Hematopoietic multipotent progenitor cell (in vitro differentiated cells): ENCODE measurements around the gene SPINT2. TPM values are rescaled to one million over a fixed set of nuclear protein-coding genes. Genes with fewer than 3 reads are reported as not detected.
"Not testable (repeated sequence)": the region's sequence is repeated elsewhere in the genome, so short reads cannot be mapped to it uniquely, and the experiment has no call there.

Source experiments
- DNase-seq, 3 donors: peaks; one replicate each; pipeline ENCODE4 v3.0.0-alpha.2; 2011 to 2015; ENCODE audit warnings: low read depth in 2 of 3, low spot score in 2 of 3
- total RNA-seq: library from RNA; depleted of rRNA; stranded (reverse); fragments of >200 nt; gene quantifications from one replicate; pipeline ENCODE4 v1.2.3, GENCODE V29; 2012

Gene SPINT2, protein sequence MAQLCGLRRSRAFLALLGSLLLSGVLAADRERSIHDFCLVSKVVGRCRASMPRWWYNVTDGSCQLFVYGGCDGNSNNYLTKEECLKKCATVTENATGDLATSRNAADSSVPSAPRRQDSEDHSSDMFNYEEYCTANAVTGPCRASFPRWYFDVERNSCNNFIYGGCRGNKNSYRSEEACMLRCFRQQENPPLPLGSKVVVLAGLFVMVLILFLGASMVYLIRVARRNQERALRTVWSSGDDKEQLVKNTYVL
- 249 TPM for total RNA-seq

DNA sequence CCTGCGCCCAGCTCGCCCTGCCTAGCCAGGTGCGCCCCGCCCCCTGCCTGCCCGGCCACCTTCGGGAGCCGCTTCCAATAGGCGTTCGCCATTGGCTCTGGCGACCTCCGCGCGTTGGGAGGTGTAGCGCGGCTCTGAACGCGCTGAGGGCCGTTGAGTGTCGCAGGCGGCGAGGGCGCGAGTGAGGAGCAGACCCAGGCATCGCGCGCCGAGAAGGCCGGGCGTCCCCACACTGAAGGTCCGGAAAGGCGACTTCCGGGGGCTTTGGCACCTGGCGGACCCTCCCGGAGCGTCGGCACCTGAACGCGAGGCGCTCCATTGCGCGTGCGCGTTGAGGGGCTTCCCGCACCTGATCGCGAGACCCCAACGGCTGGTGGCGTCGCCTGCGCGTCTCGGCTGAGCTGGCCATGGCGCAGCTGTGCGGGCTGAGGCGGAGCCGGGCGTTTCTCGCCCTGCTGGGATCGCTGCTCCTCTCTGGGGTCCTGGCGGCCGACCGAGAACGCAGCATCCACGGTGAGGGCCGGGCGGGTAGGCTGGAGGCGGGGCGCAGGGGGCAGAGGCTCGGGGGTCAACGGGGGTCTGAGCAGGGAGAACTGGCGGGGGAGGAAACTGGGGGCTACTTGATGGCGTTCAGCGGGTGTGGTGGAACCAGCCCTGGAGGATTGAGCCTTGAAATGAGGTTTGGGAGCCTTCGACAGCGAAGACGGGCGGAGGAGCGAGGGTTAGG, at the start of gene SPINT2:
SPINT2 (plus strand) TSS at position 88 of the 727 bp plus-strand sequence; CDS start at position 408, 320 bp downstream.
- DNase-seq, result peak; percentile 59 to 80 (median 71)

DNA sequence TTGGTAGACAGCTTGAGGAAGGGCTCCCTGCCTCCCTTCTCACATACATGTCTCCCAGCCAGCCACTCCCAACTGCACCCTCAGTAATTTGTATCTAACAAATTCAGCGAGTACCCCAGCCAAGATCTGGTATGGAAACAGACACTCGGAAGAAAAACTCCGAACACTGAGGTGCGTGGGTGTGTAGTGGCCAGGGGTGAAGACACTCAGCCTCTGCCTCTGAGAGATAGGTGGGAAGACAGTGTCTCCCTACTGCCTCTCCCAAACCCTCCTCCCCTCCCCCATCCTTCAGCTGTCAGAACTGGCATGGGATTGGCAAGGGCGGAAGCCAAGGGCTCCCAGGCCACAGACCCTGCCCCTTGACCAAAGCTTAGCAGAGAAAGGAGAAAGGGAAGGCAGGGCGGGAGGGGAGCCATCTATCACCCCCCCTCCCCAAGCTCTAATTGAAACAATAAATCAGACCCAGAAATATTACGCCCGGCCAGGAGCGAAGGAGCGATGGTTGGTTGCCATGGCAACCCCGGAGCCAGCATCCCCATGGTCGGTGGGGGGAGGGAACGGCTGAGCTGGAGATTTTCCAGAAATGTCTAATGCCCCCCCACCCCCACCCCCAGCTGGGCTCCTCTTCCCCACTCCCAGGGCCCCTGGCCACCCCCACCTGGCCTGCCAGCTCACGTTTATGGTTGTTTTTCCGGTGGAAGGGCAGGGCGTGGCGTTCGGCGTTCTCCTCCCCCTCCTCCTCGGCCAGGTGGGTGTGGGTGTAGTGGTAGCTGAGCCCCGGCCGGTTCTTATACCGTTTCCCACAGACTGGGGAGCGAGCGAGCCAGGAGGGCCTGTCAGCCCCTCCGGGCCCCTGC, 47.4 kb upstream of the SPINT2 start:
- DNase-seq, result no peak

DNA sequence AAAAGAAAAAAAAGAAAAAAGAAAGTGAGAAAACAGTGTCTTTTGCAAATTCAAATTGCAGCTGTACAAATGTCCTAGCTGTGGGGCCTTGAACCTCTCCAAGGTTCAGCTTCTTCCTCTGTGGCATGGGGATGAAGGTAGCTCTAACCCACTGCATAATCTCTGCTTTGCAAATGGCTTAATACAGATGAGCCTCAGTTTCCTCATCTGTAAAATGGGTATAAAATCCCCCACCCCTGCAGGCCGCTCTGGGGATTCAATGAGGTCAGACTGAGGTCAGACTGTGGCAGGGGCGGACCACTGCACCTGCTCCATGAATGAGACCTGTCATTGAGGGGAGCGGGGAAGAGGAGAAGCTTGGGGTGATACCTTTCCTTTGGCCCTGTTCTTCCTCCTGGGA, 46.2 kb upstream of the SPINT2 start:
- no peak for DNase-seq

DNA sequence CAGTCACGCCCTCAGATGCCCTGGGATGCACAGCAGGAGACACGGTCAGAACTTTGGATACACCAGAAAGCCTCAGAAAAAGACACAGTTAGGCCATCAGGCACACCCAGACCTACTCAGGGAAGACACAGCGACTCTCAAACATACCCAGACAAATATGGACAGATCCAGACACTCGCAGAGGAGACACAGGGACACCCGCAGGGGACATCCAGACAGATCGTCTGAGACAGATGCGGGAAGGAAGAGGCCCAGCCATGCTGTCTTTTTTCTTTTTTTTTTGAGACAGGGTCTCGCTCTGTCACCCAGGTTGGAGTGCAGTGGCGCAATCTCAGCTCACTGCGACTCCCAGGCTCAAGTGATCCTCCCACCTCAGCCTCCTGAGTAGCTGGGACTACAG, 45.2 kb upstream of the SPINT2 start:
- no peak for DNase-seq

DNA sequence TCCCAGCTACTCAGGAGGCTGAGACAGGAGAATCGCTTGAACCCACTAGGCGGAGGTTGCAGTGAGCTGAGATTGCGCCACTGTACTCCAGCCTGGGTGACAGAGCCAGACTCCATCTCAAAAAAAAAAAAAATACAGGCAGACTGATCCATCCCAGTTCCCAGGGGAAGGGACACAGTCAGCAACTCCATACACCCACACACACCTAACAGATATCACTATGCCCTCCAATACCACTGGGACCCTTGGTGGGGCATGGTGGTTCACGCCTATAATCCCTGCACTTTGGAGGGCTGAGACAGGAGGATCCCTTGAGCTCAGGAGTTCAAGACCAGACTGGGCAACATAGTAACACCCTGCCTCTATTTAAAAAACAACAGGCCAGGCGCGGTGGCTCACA, 43.0 kb upstream of the SPINT2 start:
- no peak for DNase-seq

DNA sequence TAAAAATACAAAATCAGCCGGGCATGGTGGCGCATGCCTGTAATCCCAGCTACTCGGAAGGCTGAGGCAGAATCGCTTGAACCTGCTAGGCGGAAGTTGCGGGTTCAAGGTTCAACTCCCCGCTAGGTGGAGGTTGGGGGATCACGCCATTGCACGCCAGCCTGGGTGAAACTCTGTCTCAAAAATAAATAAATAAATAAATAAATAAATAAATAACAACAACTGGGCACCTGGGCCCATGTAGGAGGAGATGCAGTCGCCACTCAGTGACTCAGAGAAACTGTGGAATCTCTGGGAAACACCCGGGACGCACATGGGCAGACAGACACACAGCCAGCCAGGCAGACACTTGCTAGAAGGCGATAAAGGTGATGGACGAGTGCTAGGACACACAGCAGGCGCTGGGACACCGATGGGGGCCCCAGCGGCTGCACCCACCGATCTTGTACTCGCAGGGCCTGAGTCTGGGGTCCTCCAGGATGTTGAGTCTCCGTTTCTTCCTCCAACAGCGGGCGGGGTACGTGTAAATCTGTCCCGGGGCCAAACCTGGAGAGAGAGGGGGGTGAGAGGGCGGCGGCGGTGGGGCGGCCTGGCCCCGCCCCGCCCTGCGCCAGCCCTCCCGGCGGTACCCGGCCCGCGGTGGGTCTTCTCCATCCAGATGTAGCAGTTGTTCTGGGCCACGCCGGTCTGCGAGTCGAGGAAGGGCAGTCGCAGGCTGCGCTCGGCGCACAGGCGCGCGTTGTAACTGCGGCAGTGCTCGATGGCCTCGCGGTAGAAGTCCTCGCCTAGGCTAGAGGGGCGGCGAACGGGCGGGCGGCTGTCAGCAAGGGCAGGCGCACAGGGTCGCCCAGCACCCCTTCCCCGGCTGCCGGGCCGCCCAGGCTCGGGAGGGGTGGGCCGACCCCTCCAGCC, 42.2 kb upstream of the SPINT2 start:
- DNase-seq, result no peak

DNA sequence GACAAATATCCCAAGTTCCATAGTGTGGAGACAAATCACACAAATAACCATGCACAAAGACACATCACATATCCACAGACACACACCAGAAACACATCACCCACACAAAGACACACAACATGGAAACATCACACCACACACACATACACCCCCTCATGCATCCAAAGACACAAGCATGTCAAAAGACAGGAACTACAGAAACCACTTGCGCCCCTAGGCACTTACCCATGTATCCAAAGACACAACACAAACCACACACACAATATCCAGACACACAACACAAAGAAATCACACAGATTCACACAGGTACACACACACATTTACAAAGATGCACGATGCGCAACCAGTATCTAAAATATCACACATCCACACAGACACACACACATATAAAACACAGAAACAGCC, 41.3 kb upstream of the SPINT2 start:
- no peak for DNase-seq

DNA sequence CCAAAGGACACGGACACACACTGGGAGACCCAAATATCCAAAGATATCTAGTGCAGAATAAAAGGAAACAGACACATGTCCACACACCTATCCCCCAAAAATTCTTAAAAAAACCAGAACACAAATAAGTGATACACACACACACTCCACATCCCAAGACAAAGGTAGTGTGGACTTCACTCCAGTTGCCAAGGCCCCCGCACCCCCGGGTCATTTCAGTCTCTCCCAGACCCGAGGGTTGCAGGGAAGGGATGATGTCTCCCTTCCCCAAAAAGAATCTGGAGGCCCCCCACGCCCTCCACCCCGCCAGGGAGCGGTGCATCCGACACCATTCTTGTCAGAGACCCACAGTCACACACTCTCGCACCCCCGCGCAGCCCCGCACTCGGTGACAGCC, 40.8 kb upstream of the SPINT2 start:
- no peak for DNase-seq

DNA sequence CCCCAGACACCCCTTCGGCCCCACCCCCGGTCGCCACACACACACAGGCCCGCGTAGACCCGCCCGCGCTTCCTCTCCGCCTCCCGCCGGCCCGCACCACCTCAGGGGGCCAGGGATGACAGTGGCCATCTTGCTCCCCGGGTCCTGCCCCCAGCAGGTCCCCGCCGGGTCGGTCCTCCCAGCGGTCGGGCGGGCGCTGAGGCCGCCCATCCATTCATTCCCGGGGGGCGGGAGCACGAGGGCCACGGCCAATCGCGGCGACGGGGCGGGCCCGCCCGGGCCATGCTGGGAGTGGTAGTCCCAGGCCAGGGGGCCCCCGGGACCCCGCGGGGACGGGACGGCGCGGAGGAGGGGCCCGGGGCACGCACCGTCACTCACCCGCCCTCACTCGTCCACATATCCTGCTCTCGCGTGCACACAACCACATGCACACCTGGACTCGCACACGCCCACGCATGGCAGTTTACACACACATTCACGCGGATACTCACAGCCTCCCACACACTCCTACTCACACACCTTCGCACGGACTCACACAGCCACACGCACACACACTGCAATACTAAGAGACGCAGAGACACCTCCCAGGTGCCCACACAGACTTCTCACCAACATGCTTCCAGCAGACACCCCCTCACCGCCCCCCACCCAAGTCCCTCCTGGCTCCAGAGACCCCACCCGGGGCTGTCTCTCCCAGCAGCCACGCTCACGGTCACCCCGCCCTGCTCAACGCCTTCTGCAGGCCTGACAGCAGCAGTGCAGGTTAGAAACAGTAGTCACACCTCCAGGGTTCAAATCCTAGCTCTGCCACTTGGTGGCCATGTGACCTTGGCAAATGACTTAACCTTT, 40.1 kb upstream of the SPINT2 start, which contains the start of gene DPF1:
DPF1 (minus strand) TSS at position 209 of the 849 bp plus-strand sequence; CDS start at position 129, 80 bp downstream.
- DNase-seq, result peak in 2 of 3 donors; percentile 74 to 76

DNA sequence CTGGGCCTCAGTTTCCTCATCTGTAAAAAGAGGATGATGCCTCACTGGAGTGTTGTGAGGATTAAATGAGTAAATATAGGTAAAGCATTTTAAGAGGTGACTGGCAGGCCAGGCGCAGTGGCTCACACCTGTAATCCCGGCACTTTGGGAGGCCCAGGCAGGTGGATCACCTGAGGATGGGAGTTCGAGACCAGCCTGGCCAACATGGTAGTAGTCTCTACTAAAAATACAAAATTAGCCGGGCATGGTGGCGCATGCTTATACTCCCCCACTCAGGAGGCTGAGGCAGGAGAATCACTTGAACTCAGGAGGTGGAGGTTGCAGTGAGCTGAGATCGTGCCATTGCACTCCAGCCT, 39.5 kb upstream of the SPINT2 start:
- not testable (repeated sequence) for DNase-seq

DNA sequence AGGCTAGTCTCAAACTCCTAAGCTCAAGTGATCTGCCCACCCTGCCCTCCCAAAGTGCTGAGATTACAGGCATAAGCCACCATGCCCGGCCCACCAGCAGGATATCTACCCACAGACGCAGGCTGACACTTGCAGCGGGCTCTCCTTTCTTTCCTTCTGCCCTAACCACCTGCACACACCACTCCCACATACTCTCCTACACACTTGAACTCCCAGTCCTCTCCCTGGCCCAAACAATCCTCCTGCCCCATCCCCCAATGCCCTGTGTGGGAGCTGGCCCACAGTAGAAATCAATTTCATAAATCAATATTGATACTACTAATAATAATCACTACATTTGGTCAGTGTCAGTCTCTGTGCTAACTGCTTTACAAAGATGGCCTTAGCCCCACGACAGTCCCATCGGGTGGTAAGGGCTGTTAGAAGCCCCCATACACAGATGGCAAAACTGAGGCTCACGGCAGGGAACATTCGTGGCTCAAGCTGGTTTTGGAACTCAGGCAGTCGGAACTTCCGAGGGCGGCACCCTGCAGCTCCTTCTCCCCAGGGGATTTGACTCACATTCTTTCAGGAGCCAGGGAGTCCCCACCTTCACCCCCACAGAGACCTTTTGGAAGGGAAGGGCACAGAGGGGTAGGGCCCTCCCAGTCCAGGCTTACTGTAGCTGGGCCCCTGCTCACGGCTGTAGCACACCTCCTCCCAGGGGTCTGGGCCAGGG, 36.9 kb upstream of the SPINT2 start:
- no peak for DNase-seq

DNA sequence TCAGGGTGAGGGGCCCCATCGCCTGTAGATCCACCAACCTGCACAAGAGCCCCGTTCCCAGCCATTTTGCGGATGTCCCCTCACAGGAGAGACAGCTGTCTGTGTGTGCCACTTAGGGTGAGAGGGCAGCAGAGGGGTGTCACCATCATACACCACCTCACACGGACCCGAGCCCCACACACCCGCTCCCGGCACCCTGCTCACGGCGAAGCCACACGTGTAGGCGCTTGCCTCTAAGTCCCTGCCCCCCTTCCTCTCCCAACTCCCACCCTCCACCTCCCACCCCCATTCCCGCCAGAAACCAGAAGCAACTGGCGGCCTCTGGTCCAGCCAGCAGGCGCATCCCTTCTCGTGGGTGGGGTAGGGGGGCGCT, 36.4 kb upstream of the SPINT2 start:
- no peak for DNase-seq

DNA sequence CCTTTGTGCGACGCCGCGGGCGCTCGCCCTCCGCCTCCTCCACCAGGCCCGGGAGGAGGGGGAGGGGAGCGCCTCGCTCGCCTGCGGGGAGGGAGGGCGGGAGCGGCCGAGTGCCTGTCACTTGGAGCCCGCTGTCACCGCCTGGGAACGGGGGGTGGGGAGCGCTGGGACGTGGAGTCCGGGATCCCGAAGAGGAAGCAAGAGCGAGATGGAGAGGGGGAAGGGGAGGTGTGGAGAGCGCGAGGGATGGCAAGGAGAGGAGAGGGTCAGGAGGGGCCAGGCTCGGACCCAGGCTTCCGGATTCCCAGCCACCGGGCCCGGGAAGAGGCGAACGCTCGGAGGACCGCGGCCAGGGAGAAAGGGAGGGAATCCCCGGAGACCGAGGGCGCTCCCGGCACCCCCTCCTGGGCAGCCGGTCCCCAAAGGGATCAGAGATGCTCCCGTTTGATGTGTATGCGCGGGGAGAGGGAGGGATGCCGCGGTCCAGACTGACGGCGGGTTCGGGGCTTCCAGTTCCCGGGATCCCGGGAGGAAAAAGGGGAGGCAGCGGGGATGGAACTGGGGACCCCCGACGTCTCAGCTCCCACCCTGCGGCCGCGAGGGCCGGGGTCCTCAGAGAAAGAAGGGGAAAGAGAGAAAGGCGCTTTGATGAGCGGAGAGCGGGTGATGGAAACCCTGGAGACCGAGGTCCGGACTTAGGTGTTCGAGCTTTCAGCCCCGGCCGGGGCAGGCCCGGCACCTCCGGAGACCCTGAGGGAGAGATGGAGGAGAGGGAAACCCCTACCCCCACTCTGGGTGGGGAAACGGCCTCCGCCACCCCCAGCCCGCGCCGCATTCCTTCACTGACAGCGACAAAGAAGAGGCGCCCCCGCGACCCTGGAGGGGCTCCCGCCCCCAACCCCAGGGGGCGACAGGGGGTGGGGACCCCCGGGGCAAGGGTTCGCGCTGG, 35.6 kb upstream of the SPINT2 start:
- no peak for DNase-seq

DNA sequence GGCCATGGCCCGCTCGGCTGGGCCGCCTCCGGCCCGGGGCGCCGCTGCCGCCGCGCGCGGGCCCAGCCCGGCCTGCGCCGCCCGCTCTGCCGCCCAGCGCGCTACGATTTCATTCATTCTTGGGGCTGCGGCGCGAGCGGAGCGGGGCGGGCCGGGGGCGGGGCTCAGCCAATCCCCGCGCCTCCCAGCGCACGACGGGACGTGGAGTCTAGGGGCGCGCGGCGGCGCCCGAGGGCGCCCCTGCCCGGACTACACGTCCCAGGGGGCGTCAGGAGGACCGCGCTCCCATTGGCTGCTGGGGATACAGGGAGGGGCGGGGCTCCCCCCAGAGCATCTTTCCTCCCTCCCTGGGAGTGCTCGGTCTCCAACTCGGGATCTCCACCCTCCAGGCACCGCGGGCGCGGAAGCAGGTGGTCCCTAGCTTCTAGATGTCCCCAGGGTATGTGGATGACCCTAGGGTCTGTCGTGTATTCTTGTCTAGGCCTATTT, 34.7 kb upstream of the SPINT2 start:
- DNase-seq, result peak; percentile 29 to 90 (median 90)

DNA sequence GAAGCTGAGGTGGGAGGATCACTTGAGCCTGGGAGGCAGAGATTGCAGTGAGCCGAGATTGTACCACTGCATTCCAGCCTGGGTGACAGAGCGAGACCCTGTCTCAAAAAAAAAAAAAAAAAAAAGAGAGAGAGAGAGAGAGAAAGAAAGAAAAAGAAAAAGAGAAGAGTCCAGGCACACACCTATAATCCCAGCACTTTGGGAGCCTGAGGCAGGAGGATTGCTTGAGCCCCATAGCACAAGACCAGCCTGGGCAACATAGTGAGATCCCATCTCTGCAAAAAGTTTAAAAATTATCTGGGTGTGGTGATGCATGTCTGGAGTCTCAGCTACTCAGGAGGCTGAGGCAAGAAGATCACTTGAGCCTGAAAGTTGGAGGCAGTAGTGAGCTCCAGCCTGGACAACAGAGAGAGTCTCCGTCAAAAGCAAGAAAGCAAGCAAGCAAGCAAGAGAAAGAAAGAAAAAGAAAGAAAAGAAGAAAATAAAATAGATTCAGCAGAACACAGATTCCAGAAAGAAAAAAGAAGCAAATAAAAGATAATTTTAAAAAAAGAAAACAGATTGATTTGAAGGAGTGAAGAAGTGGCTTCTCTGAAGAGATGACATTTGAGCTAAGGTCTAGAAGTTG, 33.8 kb upstream of the SPINT2 start:
- not testable (repeated sequence) for DNase-seq

DNA sequence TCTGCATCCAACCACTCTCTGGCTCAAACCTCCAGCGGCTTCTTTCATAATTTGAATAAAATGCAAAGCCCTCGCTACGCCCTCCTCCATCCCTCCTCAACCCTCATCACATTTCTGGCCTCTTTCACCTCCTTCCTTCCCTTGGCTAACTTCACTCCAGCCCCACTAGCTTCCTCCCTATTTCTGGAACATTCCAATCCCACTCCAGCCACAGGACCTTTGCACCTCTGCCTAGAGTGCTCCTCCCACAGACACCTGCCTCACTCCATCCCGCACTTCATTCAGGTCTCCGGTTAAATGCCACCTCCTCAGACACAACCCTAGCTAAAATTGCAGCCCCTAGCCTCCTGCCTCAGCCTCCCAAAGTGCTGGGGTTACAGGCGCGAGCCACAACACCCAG, 32.5 kb upstream of the SPINT2 start:
- DNase-seq, result no peak

DNA sequence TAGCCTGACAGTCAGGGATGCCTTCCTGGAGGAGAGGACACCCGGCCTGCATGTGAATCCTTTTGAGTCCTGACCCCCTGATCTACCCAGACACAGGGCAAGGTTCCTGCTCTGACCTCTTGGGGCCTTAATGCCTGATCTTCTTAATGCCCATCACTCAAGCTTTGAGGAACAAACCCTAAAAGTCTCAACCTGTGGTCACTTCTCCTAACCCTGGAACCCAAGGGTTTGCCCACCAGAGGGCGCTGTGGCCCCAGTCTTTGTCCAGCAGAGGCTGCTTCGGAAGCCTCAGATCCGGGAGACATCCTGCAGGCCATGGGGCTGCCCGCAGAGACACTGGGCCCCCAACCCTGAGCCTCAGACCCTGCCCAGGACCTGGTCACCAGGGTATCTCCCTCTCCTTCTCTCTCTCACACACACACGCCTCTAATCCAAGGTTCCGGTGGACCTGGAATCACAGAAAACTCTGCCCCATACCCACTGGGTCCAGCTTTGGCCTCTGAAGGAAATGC, 30.6 kb upstream of the SPINT2 start:
- peak; percentile 44 to 85 (median 72) for DNase-seq
